H9 (cell line): ENCODE measurements around the gene SEMA3F. TPM values are rescaled to one million over a fixed set of nuclear protein-coding genes. Genes with fewer than 3 reads are reported as not detected.

Source experiments
- DNase-seq: peaks from one replicate; pipeline ENCODE4 v3.0.0-alpha.2; 2017
- H2AFZ ChIP-seq: one replicate; pipeline ENCODE4 v1.6.1; 2013; ENCODE audit warnings: mild to moderate bottlenecking, low read length, control low read depth, moderate library complexity
- H2AK5ac ChIP-seq: 2 replicates; pipeline ENCODE4 v1.6.1; 2013; ENCODE audit warnings: low read length, control low read depth, mixed read lengths; ENCODE audit not compliant: insufficient read length
- H2BK120ac ChIP-seq: one replicate; pipeline ENCODE4 v1.6.1; 2013; ENCODE audit warnings: low read depth, mild to moderate bottlenecking, low read length, control low read depth, inconsistent platforms; ENCODE audit not compliant: poor library complexity, severe bottlenecking
- H2BK12ac ChIP-seq: 2 replicates; pipeline ENCODE4 v1.6.1; 2013; ENCODE audit warnings: low read length, control low read depth, mixed read lengths, low read depth; ENCODE audit not compliant: insufficient read length
- H2BK15ac ChIP-seq: 2 replicates; pipeline ENCODE4 v1.6.1; 2013; ENCODE audit warnings: low read depth, low read length, control low read depth
- H2BK20ac ChIP-seq: one replicate; pipeline ENCODE4 v1.6.1; 2013; ENCODE audit warnings: low read depth, mild to moderate bottlenecking, low read length, control low read depth, inconsistent platforms; ENCODE audit not compliant: poor library complexity, severe bottlenecking
- H2BK5ac ChIP-seq: 2 replicates; pipeline ENCODE4 v1.6.1; 2013; ENCODE audit warnings: low read length, control low read depth, mixed read lengths; ENCODE audit not compliant: insufficient read length
- H3K14ac ChIP-seq: 2 replicates; pipeline ENCODE4 v1.6.1; 2013; ENCODE audit warnings: low read length, control low read depth; ENCODE audit not compliant: insufficient read depth
- H3K18ac ChIP-seq: 2 replicates; pipeline ENCODE4 v1.6.1; 2013; ENCODE audit warnings: low read depth, mild to moderate bottlenecking, mixed read lengths, low read length, control low read depth; ENCODE audit not compliant: insufficient read length
- H3K23ac ChIP-seq: 2 replicates; pipeline ENCODE4 v1.6.1; 2013; ENCODE audit warnings: low read length, control low read depth, mixed read lengths, low read depth; ENCODE audit not compliant: insufficient read length
- H3K23me2 ChIP-seq: 2 replicates; pipeline ENCODE4 v1.6.1; 2013; ENCODE audit warnings: low read depth, mild to moderate bottlenecking, mixed read lengths, low read length, control low read depth; ENCODE audit not compliant: insufficient read length, poor library complexity, severe bottlenecking
- H3K27ac ChIP-seq: 2 replicates; pipeline ENCODE4 v1.5.1; 2013; ENCODE audit warnings: low read length, control low read depth, mixed read lengths, low read depth; ENCODE audit not compliant: insufficient read length
- H3K27me3 ChIP-seq: 2 replicates; pipeline ENCODE4 v1.6.1; 2013; ENCODE audit warnings: low read length, control low read depth, inconsistent platforms; ENCODE audit not compliant: insufficient read depth
- H3K4ac ChIP-seq: 2 replicates; pipeline ENCODE4 v1.6.1; 2013; ENCODE audit warnings: low read depth, mild to moderate bottlenecking, control low read depth, inconsistent platforms, low read length, moderate library complexity
- H3K4me1 ChIP-seq: 2 replicates; pipeline ENCODE4 v1.6.1; 2013; ENCODE audit warnings: low read length, control low read depth, inconsistent platforms; ENCODE audit not compliant: insufficient read depth
- H3K4me2 ChIP-seq: 2 replicates; pipeline ENCODE4 v1.6.1; 2013; ENCODE audit warnings: low read length, control low read depth, mixed read lengths; ENCODE audit not compliant: insufficient read length, insufficient read depth
- H3K56ac ChIP-seq: 2 replicates; pipeline ENCODE4 v1.6.1; 2013; ENCODE audit warnings: low read depth, mild to moderate bottlenecking, mixed read lengths, low read length, control low read depth; ENCODE audit not compliant: insufficient read length
- H3K79me1 ChIP-seq: 2 replicates; pipeline ENCODE4 v1.6.1; 2013; ENCODE audit warnings: low read depth, mild to moderate bottlenecking, moderate library complexity, low read length, control low read depth, inconsistent platforms; ENCODE audit not compliant: insufficient read depth, poor library complexity, severe bottlenecking
- H3K79me2 ChIP-seq: 2 replicates; pipeline ENCODE4 v1.6.1; 2013; ENCODE audit warnings: low read length, control low read depth, inconsistent platforms; ENCODE audit not compliant: insufficient read depth
- H3K9ac ChIP-seq: 2 replicates; pipeline ENCODE4 v1.6.1; 2013; ENCODE audit warnings: low read length, control low read depth, mixed read lengths; ENCODE audit not compliant: insufficient read length; ENCODE audit errors: extremely low read depth
- H3K9me3 ChIP-seq: one replicate; pipeline ENCODE4 v1.6.1; 2013; ENCODE audit warnings: low read depth, low read length, inconsistent platforms; ENCODE audit not compliant: control insufficient read depth
- H3T11ph ChIP-seq: one replicate; pipeline ENCODE4 v1.6.1; 2013; ENCODE audit warnings: mild to moderate bottlenecking, low read length, control low read depth, inconsistent platforms
- H4K20me1 ChIP-seq: one replicate; pipeline ENCODE4 v1.6.1; 2013; ENCODE audit not compliant: control insufficient read depth, insufficient read length, insufficient read depth
- H4K5ac ChIP-seq: 2 replicates; pipeline ENCODE4 v1.6.1; 2013; ENCODE audit warnings: low read depth, mild to moderate bottlenecking, mixed read lengths, low read length, control low read depth; ENCODE audit not compliant: insufficient read length
- H4K8ac ChIP-seq: replicated peaks from 2 replicates; pipeline ENCODE4 v1.6.1; 2013; ENCODE audit warnings: low read length, control low read depth, mixed read lengths, low read depth; ENCODE audit not compliant: insufficient read length
- H4K91ac ChIP-seq: 2 replicates; pipeline ENCODE4 v1.6.1; 2013; ENCODE audit warnings: low read depth, mild to moderate bottlenecking, moderate library complexity, mixed read lengths, low read length, control low read depth; ENCODE audit not compliant: insufficient read length
- H3K27ac Mint-ChIP-seq, 3 experiments: 2 replicates in 2 of 3; 3 replicates in 1 of 3; pipeline ENCODE4 v1.8.0; 2020 to 2021; ENCODE audit warnings: mixed read lengths in 3 of 3, mild to moderate bottlenecking in 1 of 3, moderate library complexity in 1 of 3
- H3K27me3 Mint-ChIP-seq: 2 replicates; pipeline ENCODE4 v1.8.0; 2021; ENCODE audit warnings: low read depth, mild to moderate bottlenecking, moderate library complexity, mixed read lengths
- H3K36me3 Mint-ChIP-seq, 3 experiments: 2 replicates in 2 of 3; 3 replicates in 1 of 3; pipeline ENCODE4 v1.8.0; 2020 to 2021; ENCODE audit warnings: low read depth in 3 of 3, mixed read lengths in 3 of 3; ENCODE audit not compliant: insufficient read depth in 1 of 3
- H3K4me1 Mint-ChIP-seq, 2 experiments: 2 replicates each; pipeline ENCODE4 v1.8.0; 2020; ENCODE audit warnings: mixed read lengths in 2 of 2
- H3K4me3 Mint-ChIP-seq, 2 experiments: 2 replicates in 1 of 2; 3 replicates in 1 of 2; pipeline ENCODE4 v1.8.0; 2020 to 2021; ENCODE audit warnings: mild to moderate bottlenecking in 2 of 2, mixed read lengths in 2 of 2, moderate library complexity in 1 of 2
- H3K9me3 Mint-ChIP-seq, 2 experiments: 2 replicates in 1 of 2; 3 replicates in 1 of 2; pipeline ENCODE4 v1.8.0; 2020; ENCODE audit warnings: mild to moderate bottlenecking in 2 of 2, mixed read lengths in 2 of 2, moderate library complexity in 1 of 2
- WGBS: extraction: QIAGEN DNeasy Blood & Tissue Kit; methylation state at CpG from one replicate; pipeline ENCODE4 v1.1.7; 2013; ENCODE audit warnings: missing lambda C conversion rate, low lambda C conversion rate, mixed read lengths; ENCODE audit not compliant: insufficient read length; ENCODE audit errors: extremely low coverage; 5-methylcytosine and 5-hydroxymethylcytosine counted together
- total RNA-seq: library from RNA; stranded (reverse); gene quantifications from 2 replicates; pipeline ENCODE4 v1.2.1, GENCODE V29; 2021
- TF ChIP-seq, protein P1 (sequence below): fragments of 200-600 bp; sonication (generic); conservative IDR thresholded peaks from 3 replicates; pipeline ENCODE4 v1.8.0; 2021; ENCODE audit warnings: antibody characterized with exemption, mild to moderate bottlenecking

Gene SEMA3F
- total RNA-seq, 1 experiment from 2014 or later, result 14.3 TPM

DNA sequence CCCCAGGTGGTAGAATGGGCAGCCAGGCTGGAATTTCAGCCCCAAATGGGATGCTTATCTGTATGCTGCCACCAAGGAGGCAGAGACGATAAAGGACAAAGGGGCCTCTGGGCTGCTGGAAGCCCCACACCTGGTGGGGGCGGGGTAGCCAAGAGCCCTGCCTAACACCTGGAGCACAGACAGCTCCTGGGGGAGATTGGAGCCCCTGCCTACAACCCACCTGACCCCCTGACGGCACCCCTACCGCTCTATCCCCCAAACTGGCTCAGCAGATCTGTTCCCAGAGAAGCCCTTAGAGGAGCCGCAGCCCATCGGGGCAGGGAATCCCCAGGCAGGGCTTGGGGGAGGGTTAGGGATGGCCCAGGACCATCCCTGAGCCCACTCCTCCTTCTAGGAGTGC, 15.8 kb upstream of the SEMA3F start:
- Histone ChIP-seq H3K9ac (no peak overlapping the region), H2AFZ (no peak overlapping the region), H2BK12ac (no peak overlapping the region), H3K4me2 (peak overlapping the region; percentile 41), H3K27ac (no peak overlapping the region), H4K91ac (no peak overlapping the region), H3T11ph (no peak overlapping the region), H2BK120ac (no peak overlapping the region), H4K5ac (no peak overlapping the region), H3K4ac (no peak overlapping the region), H3K23me2 (no peaks in the 10 kb centered on the region), H3K14ac (peak overlapping the region; percentile 46; the same call in 1 of the 2 replicates), H3K27me3 (no peaks in the 10 kb centered on the region), H3K79me1 (no peaks in the 10 kb centered on the region), H3K56ac (no peak overlapping the region), H4K20me1 (no peaks in the 10 kb centered on the region), H4K8ac (no peak overlapping the region), H2BK15ac (no peak overlapping the region), H3K9me3 (no peaks in the 10 kb centered on the region), H2AK5ac (no peak overlapping the region), H2BK5ac (no peak overlapping the region), H2BK20ac (peak overlapping the region; percentile 29), H3K18ac (peak overlapping the region; percentile 48), H3K79me2 (no peaks in the 10 kb centered on the region), H3K4me1 (peaks cover 8% of the 10 kb centered on the region; the same call in 1 of the 2 replicates), H3K23ac (no peak overlapping the region)
- WGBS, result no CpG with 5 or more reads among the region's 6 CpGs
- no peak for DNase-seq
- no peaks in the 10 kb centered on the region; a peak in 1 of 7 replicates for H3K36me3 Mint-ChIP-seq
- H3K4me3 Mint-ChIP-seq, result peak overlapping the region; percentile 48 to 74; a peak in 4 of 5 replicates
- TF ChIP-seq, protein P1, sequence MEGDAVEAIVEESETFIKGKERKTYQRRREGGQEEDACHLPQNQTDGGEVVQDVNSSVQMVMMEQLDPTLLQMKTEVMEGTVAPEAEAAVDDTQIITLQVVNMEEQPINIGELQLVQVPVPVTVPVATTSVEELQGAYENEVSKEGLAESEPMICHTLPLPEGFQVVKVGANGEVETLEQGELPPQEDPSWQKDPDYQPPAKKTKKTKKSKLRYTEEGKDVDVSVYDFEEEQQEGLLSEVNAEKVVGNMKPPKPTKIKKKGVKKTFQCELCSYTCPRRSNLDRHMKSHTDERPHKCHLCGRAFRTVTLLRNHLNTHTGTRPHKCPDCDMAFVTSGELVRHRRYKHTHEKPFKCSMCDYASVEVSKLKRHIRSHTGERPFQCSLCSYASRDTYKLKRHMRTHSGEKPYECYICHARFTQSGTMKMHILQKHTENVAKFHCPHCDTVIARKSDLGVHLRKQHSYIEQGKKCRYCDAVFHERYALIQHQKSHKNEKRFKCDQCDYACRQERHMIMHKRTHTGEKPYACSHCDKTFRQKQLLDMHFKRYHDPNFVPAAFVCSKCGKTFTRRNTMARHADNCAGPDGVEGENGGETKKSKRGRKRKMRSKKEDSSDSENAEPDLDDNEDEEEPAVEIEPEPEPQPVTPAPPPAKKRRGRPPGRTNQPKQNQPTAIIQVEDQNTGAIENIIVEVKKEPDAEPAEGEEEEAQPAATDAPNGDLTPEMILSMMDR, result no peak
- H3K4me1 Mint-ChIP-seq, result peaks cover 29 to 35% of the 10 kb centered on the region in 2 experiments
- no peaks in the 10 kb centered on the region; the same call in 1 of the 2 replicates for H3K27me3 Mint-ChIP-seq
- peak overlapping the region in 2 of 3 experiments; percentile 50 to 91; a peak in 1 of 7 replicates for H3K27ac Mint-ChIP-seq
- H3K9me3 Mint-ChIP-seq, result no peaks in the 10 kb centered on the region; a peak in 1 of 5 replicates
